H9 (cell line): ENCODE data around the gene ZNF557. TPM values are rescaled to one million over a fixed set of nuclear protein-coding genes. Genes with fewer than 3 reads are reported as not detected.
"Not testable (repeated sequence)": the region's sequence is repeated elsewhere in the genome, so short reads cannot be mapped to it uniquely, and the experiment has no call there.

Source experiments
- DNase-seq: peaks from one replicate; pipeline ENCODE4 v3.0.0-alpha.2; 2017
- H2AFZ ChIP-seq: one replicate; pipeline ENCODE4 v1.6.1; 2013; ENCODE audit warnings: mild to moderate bottlenecking, low read length, control low read depth, moderate library complexity
- H2AK5ac ChIP-seq: 2 replicates; pipeline ENCODE4 v1.6.1; 2013; ENCODE audit warnings: low read length, control low read depth, mixed read lengths; ENCODE audit not compliant: insufficient read length
- H2BK120ac ChIP-seq: one replicate; pipeline ENCODE4 v1.6.1; 2013; ENCODE audit warnings: low read depth, mild to moderate bottlenecking, low read length, control low read depth, inconsistent platforms; ENCODE audit not compliant: poor library complexity, severe bottlenecking
- H2BK12ac ChIP-seq: 2 replicates; pipeline ENCODE4 v1.6.1; 2013; ENCODE audit warnings: low read length, control low read depth, mixed read lengths, low read depth; ENCODE audit not compliant: insufficient read length
- H2BK15ac ChIP-seq: 2 replicates; pipeline ENCODE4 v1.6.1; 2013; ENCODE audit warnings: low read depth, low read length, control low read depth
- H2BK20ac ChIP-seq: one replicate; pipeline ENCODE4 v1.6.1; 2013; ENCODE audit warnings: low read depth, mild to moderate bottlenecking, low read length, control low read depth, inconsistent platforms; ENCODE audit not compliant: poor library complexity, severe bottlenecking
- H2BK5ac ChIP-seq: 2 replicates; pipeline ENCODE4 v1.6.1; 2013; ENCODE audit warnings: low read length, control low read depth, mixed read lengths; ENCODE audit not compliant: insufficient read length
- H3K14ac ChIP-seq: 2 replicates; pipeline ENCODE4 v1.6.1; 2013; ENCODE audit warnings: low read length, control low read depth; ENCODE audit not compliant: insufficient read depth
- H3K18ac ChIP-seq: 2 replicates; pipeline ENCODE4 v1.6.1; 2013; ENCODE audit warnings: low read depth, mild to moderate bottlenecking, mixed read lengths, low read length, control low read depth; ENCODE audit not compliant: insufficient read length
- H3K23ac ChIP-seq: 2 replicates; pipeline ENCODE4 v1.6.1; 2013; ENCODE audit warnings: low read length, control low read depth, mixed read lengths, low read depth; ENCODE audit not compliant: insufficient read length
- H3K23me2 ChIP-seq: 2 replicates; pipeline ENCODE4 v1.6.1; 2013; ENCODE audit warnings: low read depth, mild to moderate bottlenecking, mixed read lengths, low read length, control low read depth; ENCODE audit not compliant: insufficient read length, poor library complexity, severe bottlenecking
- H3K27ac ChIP-seq: 2 replicates; pipeline ENCODE4 v1.5.1; 2013; ENCODE audit warnings: low read length, control low read depth, mixed read lengths, low read depth; ENCODE audit not compliant: insufficient read length
- H3K27me3 ChIP-seq: 2 replicates; pipeline ENCODE4 v1.6.1; 2013; ENCODE audit warnings: low read length, control low read depth, inconsistent platforms; ENCODE audit not compliant: insufficient read depth
- H3K4ac ChIP-seq: 2 replicates; pipeline ENCODE4 v1.6.1; 2013; ENCODE audit warnings: low read depth, mild to moderate bottlenecking, control low read depth, inconsistent platforms, low read length, moderate library complexity
- H3K4me1 ChIP-seq: 2 replicates; pipeline ENCODE4 v1.6.1; 2013; ENCODE audit warnings: low read length, control low read depth, inconsistent platforms; ENCODE audit not compliant: insufficient read depth
- H3K4me2 ChIP-seq: 2 replicates; pipeline ENCODE4 v1.6.1; 2013; ENCODE audit warnings: low read length, control low read depth, mixed read lengths; ENCODE audit not compliant: insufficient read length, insufficient read depth
- H3K56ac ChIP-seq: 2 replicates; pipeline ENCODE4 v1.6.1; 2013; ENCODE audit warnings: low read depth, mild to moderate bottlenecking, mixed read lengths, low read length, control low read depth; ENCODE audit not compliant: insufficient read length
- H3K79me1 ChIP-seq: 2 replicates; pipeline ENCODE4 v1.6.1; 2013; ENCODE audit warnings: low read depth, mild to moderate bottlenecking, moderate library complexity, low read length, control low read depth, inconsistent platforms; ENCODE audit not compliant: insufficient read depth, poor library complexity, severe bottlenecking
- H3K79me2 ChIP-seq: 2 replicates; pipeline ENCODE4 v1.6.1; 2013; ENCODE audit warnings: low read length, control low read depth, inconsistent platforms; ENCODE audit not compliant: insufficient read depth
- H3K9ac ChIP-seq: 2 replicates; pipeline ENCODE4 v1.6.1; 2013; ENCODE audit warnings: low read length, control low read depth, mixed read lengths; ENCODE audit not compliant: insufficient read length; ENCODE audit errors: extremely low read depth
- H3K9me3 ChIP-seq: one replicate; pipeline ENCODE4 v1.6.1; 2013; ENCODE audit warnings: low read depth, low read length, inconsistent platforms; ENCODE audit not compliant: control insufficient read depth
- H3T11ph ChIP-seq: one replicate; pipeline ENCODE4 v1.6.1; 2013; ENCODE audit warnings: mild to moderate bottlenecking, low read length, control low read depth, inconsistent platforms
- H4K20me1 ChIP-seq: one replicate; pipeline ENCODE4 v1.6.1; 2013; ENCODE audit not compliant: control insufficient read depth, insufficient read length, insufficient read depth
- H4K5ac ChIP-seq: 2 replicates; pipeline ENCODE4 v1.6.1; 2013; ENCODE audit warnings: low read depth, mild to moderate bottlenecking, mixed read lengths, low read length, control low read depth; ENCODE audit not compliant: insufficient read length
- H4K8ac ChIP-seq: replicated peaks from 2 replicates; pipeline ENCODE4 v1.6.1; 2013; ENCODE audit warnings: low read length, control low read depth, mixed read lengths, low read depth; ENCODE audit not compliant: insufficient read length
- H4K91ac ChIP-seq: 2 replicates; pipeline ENCODE4 v1.6.1; 2013; ENCODE audit warnings: low read depth, mild to moderate bottlenecking, moderate library complexity, mixed read lengths, low read length, control low read depth; ENCODE audit not compliant: insufficient read length
- H3K27ac Mint-ChIP-seq, 3 experiments: 2 replicates in 2 of 3; 3 replicates in 1 of 3; pipeline ENCODE4 v1.8.0; 2020 to 2021; ENCODE audit warnings: mixed read lengths in 3 of 3, mild to moderate bottlenecking in 1 of 3, moderate library complexity in 1 of 3
- H3K27me3 Mint-ChIP-seq: 2 replicates; pipeline ENCODE4 v1.8.0; 2021; ENCODE audit warnings: low read depth, mild to moderate bottlenecking, moderate library complexity, mixed read lengths
- H3K36me3 Mint-ChIP-seq, 3 experiments: 2 replicates in 2 of 3; 3 replicates in 1 of 3; pipeline ENCODE4 v1.8.0; 2020 to 2021; ENCODE audit warnings: low read depth in 3 of 3, mixed read lengths in 3 of 3; ENCODE audit not compliant: insufficient read depth in 1 of 3
- H3K4me1 Mint-ChIP-seq, 2 experiments: 2 replicates each; pipeline ENCODE4 v1.8.0; 2020; ENCODE audit warnings: mixed read lengths in 2 of 2
- H3K4me3 Mint-ChIP-seq, 2 experiments: 2 replicates in 1 of 2; 3 replicates in 1 of 2; pipeline ENCODE4 v1.8.0; 2020 to 2021; ENCODE audit warnings: mild to moderate bottlenecking in 2 of 2, mixed read lengths in 2 of 2, moderate library complexity in 1 of 2
- H3K9me3 Mint-ChIP-seq, 2 experiments: 2 replicates in 1 of 2; 3 replicates in 1 of 2; pipeline ENCODE4 v1.8.0; 2020; ENCODE audit warnings: mild to moderate bottlenecking in 2 of 2, mixed read lengths in 2 of 2, moderate library complexity in 1 of 2
- WGBS: extraction: QIAGEN DNeasy Blood & Tissue Kit; methylation state at CpG from one replicate; pipeline ENCODE4 v1.1.7; 2013; ENCODE audit warnings: missing lambda C conversion rate, low lambda C conversion rate, mixed read lengths; ENCODE audit not compliant: insufficient read length; ENCODE audit errors: extremely low coverage; 5-methylcytosine and 5-hydroxymethylcytosine counted together
- total RNA-seq: library from RNA; stranded (reverse); gene quantifications from 2 replicates; pipeline ENCODE4 v1.2.1, GENCODE V29; 2021

The ZNF557 gene
- total RNA-seq, 1 experiment from 2014 or later = 12.2 TPM

DNA sequence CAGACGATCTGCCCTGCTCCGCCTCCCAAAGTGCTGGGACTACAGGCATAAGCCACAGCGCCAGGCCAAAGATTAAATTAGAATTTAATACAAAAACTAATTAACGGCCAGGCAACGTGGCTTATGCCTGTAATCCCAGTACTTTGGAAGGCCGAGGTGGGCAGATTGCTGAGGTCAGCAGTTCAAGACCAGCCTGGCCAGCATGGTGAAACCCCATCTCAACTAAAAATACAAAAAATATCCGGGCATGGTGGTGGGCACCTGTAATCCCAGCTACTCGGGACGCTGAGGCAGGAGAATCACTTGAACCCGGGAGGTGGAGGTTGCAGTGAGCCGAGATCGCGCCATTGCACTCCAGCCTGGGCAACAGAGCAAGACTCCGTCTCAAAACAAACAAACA is 13.8 kb upstream of the ZNF557 start:
- not testable (repeated sequence) for H2AK5ac ChIP-seq, H3K23me2 ChIP-seq, H2BK20ac ChIP-seq, H3K79me1 ChIP-seq, H2BK120ac ChIP-seq, H3K56ac ChIP-seq, H3K4me3 Mint-ChIP-seq, H3K4me1 ChIP-seq, H3K9ac ChIP-seq, H2BK12ac ChIP-seq, H3K9me3 ChIP-seq, H3K4ac ChIP-seq, H3K4me1 Mint-ChIP-seq, H4K20me1 ChIP-seq, H4K8ac ChIP-seq, H2BK15ac ChIP-seq, H3K36me3 Mint-ChIP-seq, H3K27ac ChIP-seq, H3K9me3 Mint-ChIP-seq, H3K79me2 ChIP-seq, H3K4me2 ChIP-seq, H2BK5ac ChIP-seq, H2AFZ ChIP-seq, H3K27me3 Mint-ChIP-seq, H3K18ac ChIP-seq, H3K14ac ChIP-seq, H3K27me3 ChIP-seq, DNase-seq, H3K27ac Mint-ChIP-seq, H3T11ph ChIP-seq, H3K23ac ChIP-seq, H4K5ac ChIP-seq, H4K91ac ChIP-seq
- WGBS = no CpG with 5 or more reads among the region's 14 CpGs

- H3K23me2 ChIP-seq, H3K14ac ChIP-seq, H4K20me1 ChIP-seq, H3K27me3 Mint-ChIP-seq, H3K4me1 Mint-ChIP-seq, H3K4me1 ChIP-seq, H2AFZ ChIP-seq, H3K4ac ChIP-seq, H3K27ac Mint-ChIP-seq, H3K9me3 Mint-ChIP-seq, H4K5ac ChIP-seq, H3K27me3 ChIP-seq, H2BK5ac ChIP-seq, H2BK12ac ChIP-seq, H3K4me2 ChIP-seq, H3K79me1 ChIP-seq, H3K18ac ChIP-seq, H2BK20ac ChIP-seq, H3K27ac ChIP-seq, H3K9me3 ChIP-seq, H3K23ac ChIP-seq, H3K4me3 Mint-ChIP-seq, H4K8ac ChIP-seq, H2AK5ac ChIP-seq, H3T11ph ChIP-seq, H3K9ac ChIP-seq, H3K36me3 Mint-ChIP-seq, H2BK15ac ChIP-seq, H3K56ac ChIP-seq, DNase-seq, H4K91ac ChIP-seq, H3K79me2 ChIP-seq, H2BK120ac ChIP-seq: not testable (repeated sequence)
- no CpG with 5 or more reads among the region's 16 CpGs for WGBS
These were observed 13.1 kb upstream of the ZNF557 start for GRCh38 chr19:7056371-7056770.
